Activated naive CD8-positive, alpha-beta T cell (primary cell): ENCODE results near the gene DYNC2H1.

Experiments used
- H3K27ac Mint-ChIP-seq: one replicate; pipeline ENCODE4 v1.8.0; 2021; ENCODE audit warnings: mixed read lengths
- H3K27me3 Mint-ChIP-seq: one replicate; pipeline ENCODE4 v1.8.0; 2021; ENCODE audit warnings: mixed read lengths
- H3K36me3 Mint-ChIP-seq: one replicate; pipeline ENCODE4 v1.8.0; 2021; ENCODE audit warnings: mixed read lengths
- H3K4me1 Mint-ChIP-seq: one replicate; pipeline ENCODE4 v1.8.0; 2021; ENCODE audit warnings: low read depth, mixed read lengths
- H3K4me3 Mint-ChIP-seq: one replicate; pipeline ENCODE4 v1.8.0; 2021; ENCODE audit warnings: mild to moderate bottlenecking, mixed read lengths
- H3K9me3 Mint-ChIP-seq: one replicate; pipeline ENCODE4 v1.8.0; 2021; ENCODE audit warnings: low read depth, mixed read lengths

Gene DYNC2H1

DNA sequence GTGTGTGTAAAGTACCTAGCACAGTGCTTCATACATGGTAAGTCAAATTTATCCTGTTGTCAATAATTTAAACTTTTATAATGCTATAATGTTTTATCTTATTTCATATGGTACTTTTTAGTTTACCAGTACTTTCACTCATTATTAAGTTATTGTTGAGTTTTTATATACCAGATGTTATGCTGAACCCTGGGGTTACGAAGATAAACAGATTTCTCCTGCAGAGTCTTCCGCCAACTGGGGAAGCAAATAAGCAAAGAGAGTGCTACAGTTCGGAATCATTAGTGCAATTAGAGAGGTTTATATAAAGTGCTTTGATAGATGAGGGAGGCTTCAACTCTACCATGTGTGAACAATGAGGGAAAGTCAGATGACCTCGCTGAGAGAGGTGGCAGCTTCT is 362.3 kb downstream of the DYNC2H1 start:
- no peak overlapping the region for H3K27ac Mint-ChIP-seq
- H3K27me3 Mint-ChIP-seq, result no peaks in the 10 kb centered on the region
- no peaks in the 10 kb centered on the region for H3K4me1 Mint-ChIP-seq
- no peak overlapping the region for H3K4me3 Mint-ChIP-seq
- H3K9me3 Mint-ChIP-seq, result no peaks in the 10 kb centered on the region
- no peaks in the 10 kb centered on the region for H3K36me3 Mint-ChIP-seq

DNA sequence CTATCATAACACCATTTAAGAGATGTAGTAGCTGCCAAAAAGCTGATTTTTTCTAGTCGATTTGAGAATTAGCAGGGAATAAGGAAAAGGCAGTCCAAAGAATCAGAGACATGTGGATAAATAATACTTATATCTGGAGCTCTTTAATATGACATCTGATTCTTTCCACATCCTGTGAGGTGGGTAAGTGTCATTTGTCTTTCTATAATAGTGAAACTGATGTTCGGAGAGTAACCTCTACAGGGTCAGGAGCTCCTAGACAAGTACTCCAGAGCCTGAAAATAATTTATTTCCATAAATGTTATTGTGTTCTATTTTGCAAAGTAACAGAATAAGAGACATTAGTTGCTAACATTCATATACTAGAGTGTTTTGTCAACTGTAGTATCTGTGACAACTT is 367.6 kb downstream of the DYNC2H1 start:
- Mint-ChIP-seq H3K27ac (no peak overlapping the region), H3K4me1 (no peaks in the 10 kb centered on the region), H3K9me3 (no peaks in the 10 kb centered on the region), H3K36me3 (no peaks in the 10 kb centered on the region), H3K4me3 (no peak overlapping the region), H3K27me3 (no peaks in the 10 kb centered on the region)

DNA sequence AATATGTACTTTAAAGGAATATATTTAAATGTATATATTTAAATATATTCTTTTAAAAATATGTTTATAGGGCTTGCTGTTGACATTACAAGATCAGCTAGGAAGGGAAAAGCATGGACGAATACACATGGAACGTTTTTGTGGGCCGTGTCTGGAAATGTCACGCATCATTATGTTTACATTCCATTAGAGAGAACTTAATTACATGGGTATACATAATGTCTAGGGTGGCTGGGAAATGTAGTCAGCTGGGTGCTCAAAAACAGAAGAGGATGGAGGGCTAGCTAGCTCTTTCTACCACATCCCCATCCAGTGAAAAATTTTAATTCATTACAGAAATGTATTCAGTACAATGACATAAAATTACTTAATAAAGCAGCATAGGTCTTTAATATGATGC is 371.2 kb downstream of the DYNC2H1 start:
- Mint-ChIP-seq H3K4me1 (no peaks in the 10 kb centered on the region), H3K27ac (no peak overlapping the region), H3K9me3 (no peaks in the 10 kb centered on the region), H3K27me3 (no peaks in the 10 kb centered on the region), H3K36me3 (no peaks in the 10 kb centered on the region), H3K4me3 (no peak overlapping the region)

DNA sequence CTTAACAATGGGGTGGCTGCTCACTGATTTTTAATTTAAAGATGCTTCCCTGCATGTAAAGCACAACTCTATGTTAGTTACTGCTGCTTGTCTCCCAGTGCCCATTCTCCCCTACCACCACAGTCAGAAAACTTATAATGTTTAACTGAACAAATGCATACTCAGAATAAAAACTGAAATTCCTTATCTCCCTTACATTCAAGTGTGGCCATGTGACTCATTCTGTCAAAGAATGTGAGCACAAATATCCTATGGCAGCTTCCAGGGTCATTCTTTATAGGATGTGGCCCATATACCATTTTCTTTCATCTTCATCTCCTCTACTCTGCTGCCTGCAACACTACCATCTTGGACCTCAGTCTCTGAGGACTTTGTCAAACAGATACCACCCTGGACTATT is 374.8 kb downstream of the DYNC2H1 start:
- Mint-ChIP-seq H3K27ac (no peak overlapping the region), H3K4me1 (no peaks in the 10 kb centered on the region), H3K4me3 (no peak overlapping the region), H3K9me3 (no peaks in the 10 kb centered on the region), H3K27me3 (no peaks in the 10 kb centered on the region), H3K36me3 (no peaks in the 10 kb centered on the region)

DNA sequence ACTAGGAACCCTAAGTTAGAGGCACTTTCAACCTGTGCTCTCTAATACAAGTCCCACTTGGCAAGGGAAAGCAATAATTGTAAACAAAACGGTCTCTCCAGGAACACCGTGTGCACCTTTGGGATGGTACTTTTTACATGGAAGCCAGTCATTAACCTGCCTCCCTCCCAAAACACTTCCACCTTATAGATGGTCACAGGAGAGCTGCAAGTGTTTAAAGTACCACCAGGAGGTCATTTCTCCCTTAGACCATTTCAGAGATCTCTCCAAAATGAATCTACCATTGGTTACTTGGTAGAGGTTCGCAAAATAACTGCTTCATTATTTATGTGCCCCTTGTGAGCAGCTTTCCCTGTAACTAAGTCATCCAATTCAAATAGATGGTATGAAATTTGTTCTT is 375.3 kb downstream of the DYNC2H1 start:
- H3K27ac Mint-ChIP-seq, result no peak overlapping the region
- no peaks in the 10 kb centered on the region for H3K9me3 Mint-ChIP-seq
- no peaks in the 10 kb centered on the region for H3K27me3 Mint-ChIP-seq
- H3K4me1 Mint-ChIP-seq, result no peaks in the 10 kb centered on the region
- H3K36me3 Mint-ChIP-seq, result no peaks in the 10 kb centered on the region
- H3K4me3 Mint-ChIP-seq, result no peak overlapping the region

DNA sequence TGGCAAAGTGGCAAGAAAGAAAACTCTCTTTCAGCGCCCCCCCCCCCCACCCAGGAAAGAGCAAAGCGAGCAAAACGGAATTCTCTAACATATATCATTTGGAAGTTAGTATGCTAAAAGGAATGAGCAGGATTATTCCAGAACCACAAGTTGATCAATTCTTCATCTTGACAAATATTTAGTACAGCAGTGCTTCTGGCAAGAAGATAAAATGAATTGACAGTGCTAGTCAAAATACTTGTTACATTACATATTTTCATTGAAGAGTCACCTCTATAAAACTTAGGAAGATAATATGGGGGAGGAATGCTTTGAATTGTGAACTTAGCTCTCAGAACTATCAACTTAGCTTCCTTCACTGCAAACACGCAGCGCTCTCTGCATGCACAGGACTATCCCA is 377.4 kb downstream of the DYNC2H1 start:
- Mint-ChIP-seq H3K27ac (no peak overlapping the region), H3K9me3 (no peaks in the 10 kb centered on the region), H3K4me3 (no peak overlapping the region), H3K27me3 (no peaks in the 10 kb centered on the region), H3K4me1 (no peaks in the 10 kb centered on the region), H3K36me3 (no peaks in the 10 kb centered on the region)

DNA sequence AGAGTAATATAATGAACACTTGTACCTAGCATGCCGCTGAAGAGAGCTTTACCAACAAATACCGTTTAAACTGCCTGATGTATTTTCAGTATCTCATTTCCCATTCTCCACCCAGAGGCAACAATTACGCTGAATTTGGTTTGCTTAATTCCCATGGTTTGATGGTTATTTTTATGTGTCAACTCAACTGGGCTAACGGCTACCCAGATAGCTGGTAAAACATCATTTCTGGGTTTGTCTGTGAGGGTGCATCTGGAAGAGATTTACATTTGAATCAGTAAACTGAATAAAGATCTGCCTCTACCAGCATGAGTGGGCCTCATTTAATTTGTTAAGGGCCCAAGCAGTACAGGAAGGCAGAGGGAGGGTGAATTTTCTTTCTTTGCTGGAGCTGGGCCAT is 377.9 kb downstream of the DYNC2H1 start:
- no peaks in the 10 kb centered on the region for H3K27me3 Mint-ChIP-seq
- no peaks in the 10 kb centered on the region for H3K4me1 Mint-ChIP-seq
- no peak overlapping the region for H3K4me3 Mint-ChIP-seq
- no peaks in the 10 kb centered on the region for H3K36me3 Mint-ChIP-seq
- no peaks in the 10 kb centered on the region for H3K9me3 Mint-ChIP-seq
- H3K27ac Mint-ChIP-seq, result no peak overlapping the region

DNA sequence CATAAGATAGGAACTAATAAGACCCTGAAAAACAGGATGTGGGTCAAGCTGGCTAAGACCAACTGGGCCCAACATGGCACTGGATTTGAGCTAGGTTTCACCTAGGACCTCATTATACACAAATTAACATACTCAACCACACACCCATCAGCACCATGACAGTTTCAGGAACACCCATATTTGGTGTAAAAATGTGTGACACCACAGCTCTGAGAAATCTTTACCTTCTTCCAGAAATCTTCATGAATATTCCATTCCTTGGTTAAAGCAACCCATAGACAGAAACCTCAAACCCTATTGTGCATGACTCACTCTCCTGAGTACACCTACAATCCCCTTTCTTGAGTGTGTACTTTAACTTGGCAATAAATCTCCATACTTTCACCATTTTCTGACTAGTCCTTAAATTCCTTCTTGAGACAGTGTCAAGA is 378.8 kb downstream of the DYNC2H1 start:
- Mint-ChIP-seq H3K27ac (no peak overlapping the region), H3K4me1 (no peaks in the 10 kb centered on the region), H3K9me3 (no peaks in the 10 kb centered on the region), H3K4me3 (no peak overlapping the region), H3K36me3 (no peaks in the 10 kb centered on the region), H3K27me3 (no peaks in the 10 kb centered on the region)

DNA sequence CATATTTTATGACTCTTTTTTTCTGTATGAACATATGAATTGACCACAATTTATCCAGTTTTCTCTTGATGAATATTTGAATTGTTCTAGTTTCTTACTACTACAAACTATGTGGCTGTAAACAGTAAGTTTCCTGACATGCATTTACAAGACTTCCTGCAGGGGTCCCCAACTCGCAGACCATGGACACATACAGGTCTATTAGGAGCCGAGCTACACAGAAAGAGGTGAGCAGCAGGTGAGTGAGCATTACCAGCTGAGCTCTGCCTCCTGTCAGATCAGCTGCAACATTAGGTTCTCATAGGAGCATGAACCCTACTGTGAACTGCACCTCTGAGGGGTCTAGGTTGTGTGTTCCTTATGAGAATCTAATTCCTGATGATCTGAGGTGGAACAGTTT is 379.4 kb downstream of the DYNC2H1 start:
- Mint-ChIP-seq H3K27me3 (no peaks in the 10 kb centered on the region), H3K4me1 (no peaks in the 10 kb centered on the region), H3K27ac (no peak overlapping the region), H3K9me3 (no peaks in the 10 kb centered on the region), H3K4me3 (no peak overlapping the region), H3K36me3 (no peaks in the 10 kb centered on the region)

DNA sequence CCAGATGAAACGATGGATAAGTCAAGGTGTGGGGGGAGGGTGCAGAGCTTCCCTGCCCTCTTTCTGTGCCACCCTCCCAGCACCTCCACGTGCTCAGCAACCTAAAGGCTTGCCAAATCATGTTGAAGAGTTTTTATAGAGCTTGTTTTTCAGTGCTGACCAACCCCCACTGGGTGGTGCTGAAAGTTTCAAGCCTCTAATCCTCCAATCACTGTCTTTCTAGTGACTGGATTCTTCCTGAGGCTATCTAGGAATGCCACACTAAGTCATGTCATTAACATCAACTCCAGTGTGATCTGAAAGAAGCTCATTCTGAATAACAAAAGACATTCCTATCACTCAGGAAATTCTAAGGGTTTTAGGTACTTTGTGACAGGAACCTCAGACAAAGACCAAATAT is 382.6 kb downstream of the DYNC2H1 start:
- no peaks in the 10 kb centered on the region for H3K36me3 Mint-ChIP-seq
- H3K27me3 Mint-ChIP-seq, result peaks cover 3% of the 10 kb centered on the region
- H3K4me1 Mint-ChIP-seq, result no peaks in the 10 kb centered on the region
- no peak overlapping the region for H3K27ac Mint-ChIP-seq
- no peak overlapping the region for H3K4me3 Mint-ChIP-seq
- H3K9me3 Mint-ChIP-seq, result no peaks in the 10 kb centered on the region

DNA sequence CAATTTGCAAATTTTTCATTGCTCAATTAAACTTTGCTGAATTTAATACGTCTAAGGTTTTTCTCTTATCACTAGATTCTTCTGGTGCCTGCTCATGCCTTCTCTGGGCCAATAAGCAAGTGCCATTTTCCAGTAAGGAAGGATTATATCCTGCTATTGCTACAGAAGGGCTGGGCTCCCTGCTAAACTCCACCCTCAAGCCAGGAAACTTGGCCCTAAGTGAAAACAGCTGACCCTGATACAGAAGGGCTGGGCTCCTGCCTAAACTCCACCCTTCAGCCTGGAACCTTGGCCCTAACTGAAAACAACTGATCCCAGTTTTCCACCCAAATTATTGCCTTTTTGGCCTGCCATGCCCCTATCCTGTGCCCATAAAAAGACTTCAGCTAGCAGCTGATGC is 385.3 kb downstream of the DYNC2H1 start:
- H3K4me1 Mint-ChIP-seq, result no peaks in the 10 kb centered on the region
- H3K27me3 Mint-ChIP-seq, result peaks cover 3% of the 10 kb centered on the region
- H3K9me3 Mint-ChIP-seq, result no peaks in the 10 kb centered on the region
- no peaks in the 10 kb centered on the region for H3K36me3 Mint-ChIP-seq
- no peak overlapping the region for H3K27ac Mint-ChIP-seq
- H3K4me3 Mint-ChIP-seq, result no peak overlapping the region

DNA sequence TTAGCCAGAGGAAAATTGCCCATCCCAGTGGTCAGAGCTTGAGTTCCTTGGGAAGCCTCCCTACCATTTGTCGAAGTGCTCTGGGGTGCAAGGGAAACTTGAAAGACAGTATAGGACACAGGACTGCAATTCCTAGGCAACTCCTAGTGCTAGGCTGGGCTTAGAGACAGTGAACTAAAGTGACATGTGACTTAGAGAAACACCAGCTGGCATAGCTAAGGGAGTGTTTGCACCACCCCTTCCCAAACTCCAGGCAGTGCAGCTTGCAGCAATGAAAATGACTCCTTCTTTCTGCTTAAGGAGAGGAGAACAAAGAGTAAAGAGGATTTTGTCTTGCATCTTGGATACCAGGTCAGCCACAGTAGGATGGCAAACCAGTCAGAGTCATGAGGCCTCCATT is 388.0 kb downstream of the DYNC2H1 start:
- Mint-ChIP-seq H3K36me3 (no peaks in the 10 kb centered on the region), H3K9me3 (no peaks in the 10 kb centered on the region), H3K4me1 (no peaks in the 10 kb centered on the region), H3K4me3 (no peak overlapping the region), H3K27me3 (peaks cover 3% of the 10 kb centered on the region), H3K27ac (no peak overlapping the region)

DNA sequence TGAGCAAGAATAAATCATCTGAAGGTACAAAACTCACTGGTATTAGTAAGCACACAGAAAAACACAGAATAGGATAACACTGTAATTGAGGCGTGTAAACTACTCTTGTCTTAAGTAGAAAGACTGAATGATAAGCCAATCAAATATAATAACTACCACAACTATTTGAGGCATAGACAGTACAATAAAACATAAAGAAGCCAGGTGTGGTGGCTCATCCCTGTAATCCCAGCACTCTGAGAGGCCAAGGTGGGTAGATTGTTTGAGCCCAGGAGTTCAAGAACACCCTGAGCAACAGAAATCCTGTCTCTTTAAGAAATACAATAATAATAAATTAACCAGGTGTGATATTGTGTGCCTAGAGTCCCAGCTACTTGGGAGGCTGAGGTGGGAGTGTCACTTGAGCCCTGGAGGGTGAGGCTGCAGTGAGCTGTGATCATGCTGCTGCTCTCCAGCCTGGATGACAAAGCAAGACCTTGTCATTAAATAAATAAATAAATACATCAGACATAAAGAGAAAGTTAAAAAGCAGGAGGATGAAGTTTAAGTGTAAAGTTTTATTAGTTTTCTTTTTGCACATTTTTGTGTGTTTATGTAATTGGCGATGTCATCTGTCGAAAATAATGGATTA is 390.6 kb downstream of the DYNC2H1 start:
- Mint-ChIP-seq H3K27me3 (peaks cover 3% of the 10 kb centered on the region), H3K36me3 (no peaks in the 10 kb centered on the region), H3K27ac (no peak overlapping the region), H3K4me1 (no peaks in the 10 kb centered on the region), H3K4me3 (no peak overlapping the region), H3K9me3 (no peaks in the 10 kb centered on the region)

DNA sequence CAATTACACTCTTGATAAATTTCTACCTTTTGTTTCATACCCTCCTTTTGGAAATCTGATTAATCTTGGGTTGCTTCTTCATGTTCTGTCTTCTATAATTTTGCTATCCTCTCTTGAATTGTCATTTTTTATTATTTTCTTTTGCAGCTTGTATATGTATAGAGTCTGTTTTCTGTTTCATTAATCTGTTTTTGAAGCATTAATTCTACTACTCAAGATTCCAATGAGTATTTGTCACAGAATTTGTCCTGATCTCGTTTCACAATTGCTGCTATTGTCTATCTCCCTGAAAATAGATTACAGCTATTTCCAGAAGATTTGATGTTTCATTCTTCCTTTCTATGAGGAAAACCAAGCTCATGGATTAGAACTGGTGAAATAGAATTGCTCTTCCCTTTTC is 406.1 kb downstream of the DYNC2H1 start:
- Mint-ChIP-seq H3K9me3 (no peaks in the 10 kb centered on the region), H3K4me1 (no peaks in the 10 kb centered on the region), H3K4me3 (no peak overlapping the region), H3K27ac (no peak overlapping the region), H3K36me3 (no peaks in the 10 kb centered on the region), H3K27me3 (no peaks in the 10 kb centered on the region)

DNA sequence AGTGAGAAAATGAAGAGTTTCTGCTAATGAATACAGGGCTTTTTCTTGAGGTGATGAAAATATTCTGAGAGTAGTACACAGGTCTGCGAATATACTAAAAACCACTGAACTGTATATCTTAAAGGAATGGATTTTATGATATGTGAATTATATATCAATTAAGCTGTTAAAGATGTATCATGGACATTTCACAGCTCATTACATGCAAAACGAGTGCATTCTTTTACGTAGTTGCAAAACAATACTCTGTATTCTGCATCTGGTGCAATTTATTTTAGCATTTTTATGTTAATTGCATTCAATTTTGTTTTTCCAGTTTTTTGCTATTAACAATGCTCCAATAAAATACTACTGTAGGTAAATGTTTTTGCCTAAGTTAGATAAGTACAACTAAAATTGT is 411.6 kb downstream of the DYNC2H1 start:
- H3K4me3 Mint-ChIP-seq, result no peak overlapping the region
- no peaks in the 10 kb centered on the region for H3K4me1 Mint-ChIP-seq
- no peaks in the 10 kb centered on the region for H3K27me3 Mint-ChIP-seq
- no peaks in the 10 kb centered on the region for H3K9me3 Mint-ChIP-seq
- H3K36me3 Mint-ChIP-seq, result no peaks in the 10 kb centered on the region
- H3K27ac Mint-ChIP-seq, result no peak overlapping the region

DNA sequence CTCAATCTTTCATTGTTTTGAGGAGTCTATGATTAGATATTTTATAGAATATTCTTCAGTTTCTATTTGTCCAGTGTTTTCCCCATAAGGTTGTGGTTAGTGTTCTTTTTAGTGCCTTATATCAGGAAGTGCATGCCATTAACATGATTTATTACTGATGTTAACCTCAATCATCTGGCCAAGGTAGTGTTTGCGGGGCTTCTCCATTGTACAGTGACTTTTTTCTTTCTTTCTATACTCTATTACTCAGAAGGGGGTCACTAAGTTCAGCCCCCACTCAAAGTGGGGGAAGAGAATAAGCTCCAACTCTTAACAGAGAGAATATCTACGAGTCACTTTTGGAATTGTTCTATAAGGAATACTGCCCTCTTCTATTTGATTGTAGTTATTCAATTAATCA is 415.8 kb downstream of the DYNC2H1 start:
- H3K27me3 Mint-ChIP-seq, result peaks cover 5% of the 10 kb centered on the region
- H3K27ac Mint-ChIP-seq, result no peak overlapping the region
- no peaks in the 10 kb centered on the region for H3K36me3 Mint-ChIP-seq
- H3K9me3 Mint-ChIP-seq, result no peaks in the 10 kb centered on the region
- H3K4me3 Mint-ChIP-seq, result no peak overlapping the region
- no peaks in the 10 kb centered on the region for H3K4me1 Mint-ChIP-seq
